ENCODE data around the gene ADAMTS13.

DNA sequence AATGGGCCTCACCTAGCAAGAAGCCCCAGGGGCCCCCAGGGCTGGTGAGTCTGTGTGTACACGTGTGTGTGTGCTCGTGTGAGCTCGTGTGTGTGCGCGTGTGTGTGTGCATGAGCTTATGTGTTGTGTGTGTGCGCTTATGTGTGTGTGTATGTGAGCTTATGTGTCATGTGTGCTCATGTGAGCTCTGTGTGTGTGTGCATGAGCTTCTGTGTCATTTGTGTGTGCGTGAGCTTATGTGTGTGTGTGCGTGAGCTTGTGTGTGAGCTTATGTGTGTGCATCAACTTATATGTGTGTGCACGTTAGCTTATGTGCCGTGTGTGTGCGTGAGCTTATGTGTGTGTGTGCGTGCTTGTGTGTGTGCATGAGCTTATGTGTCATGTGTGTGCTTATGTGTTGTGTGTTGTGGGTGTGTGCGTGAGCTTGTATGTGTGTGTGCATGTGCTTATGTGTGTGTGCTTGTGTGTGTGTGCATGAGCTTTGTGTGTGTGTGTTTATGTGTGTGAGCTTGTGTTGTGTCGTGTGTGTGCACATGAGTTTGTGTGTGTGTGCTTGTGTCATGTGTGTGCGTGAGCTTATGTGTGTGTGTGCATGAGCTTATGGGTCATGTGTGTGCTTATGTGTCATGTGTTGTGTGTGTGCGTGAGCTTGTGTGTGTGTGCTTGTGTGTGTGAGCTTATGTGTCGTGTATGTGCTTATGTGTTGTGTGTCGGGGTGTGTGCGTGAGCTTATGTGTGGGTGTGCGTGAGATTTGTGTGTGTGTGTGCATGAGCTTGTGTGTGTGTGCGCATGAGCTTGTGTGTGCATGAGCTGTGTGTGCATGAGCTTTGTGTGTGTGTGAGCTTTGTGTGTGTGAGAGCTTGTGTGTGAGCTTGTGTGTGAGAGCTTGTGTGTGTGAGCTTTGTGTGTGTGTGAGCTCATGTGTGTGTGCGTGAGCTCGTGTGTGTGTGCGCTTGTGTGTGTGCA is 73.4 kb downstream of the ADAMTS13 start:
- TF ChIP-seq, protein P1, sequence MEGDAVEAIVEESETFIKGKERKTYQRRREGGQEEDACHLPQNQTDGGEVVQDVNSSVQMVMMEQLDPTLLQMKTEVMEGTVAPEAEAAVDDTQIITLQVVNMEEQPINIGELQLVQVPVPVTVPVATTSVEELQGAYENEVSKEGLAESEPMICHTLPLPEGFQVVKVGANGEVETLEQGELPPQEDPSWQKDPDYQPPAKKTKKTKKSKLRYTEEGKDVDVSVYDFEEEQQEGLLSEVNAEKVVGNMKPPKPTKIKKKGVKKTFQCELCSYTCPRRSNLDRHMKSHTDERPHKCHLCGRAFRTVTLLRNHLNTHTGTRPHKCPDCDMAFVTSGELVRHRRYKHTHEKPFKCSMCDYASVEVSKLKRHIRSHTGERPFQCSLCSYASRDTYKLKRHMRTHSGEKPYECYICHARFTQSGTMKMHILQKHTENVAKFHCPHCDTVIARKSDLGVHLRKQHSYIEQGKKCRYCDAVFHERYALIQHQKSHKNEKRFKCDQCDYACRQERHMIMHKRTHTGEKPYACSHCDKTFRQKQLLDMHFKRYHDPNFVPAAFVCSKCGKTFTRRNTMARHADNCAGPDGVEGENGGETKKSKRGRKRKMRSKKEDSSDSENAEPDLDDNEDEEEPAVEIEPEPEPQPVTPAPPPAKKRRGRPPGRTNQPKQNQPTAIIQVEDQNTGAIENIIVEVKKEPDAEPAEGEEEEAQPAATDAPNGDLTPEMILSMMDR (IDR thresholded peaks at IDR 0.05), result no peak
- TF ChIP-seq POLR2A (IDR thresholded peaks at IDR 0.05), result no peak
